HG02870 (cell line): ENCODE measurements around the gene PTPRN2.

ENCODE experiments used
- ATAC-seq: cut with Tn5 transposase; IDR thresholded peaks from one replicate; pipeline ENCODE4 v1.9.1; 2021; ENCODE audit warnings: mild to moderate bottlenecking, moderate library complexity; ENCODE audit not compliant: unreplicated experiment

The PTPRN2 gene

GRCh38 chr7:158581440-158582088 is 6.1 kb downstream of the PTPRN2 start:
- ATAC-seq: no peak

- ATAC-seq: no peak
Observed at GRCh38 chr7:158579662-158580646, 7.7 kb downstream of the PTPRN2 start.

GRCh38 chr7:158576050-158576762 is 11.4 kb downstream of the PTPRN2 start:
- no peak for ATAC-seq

GRCh38 chr7:158574308-158575036 is 13.2 kb downstream of the PTPRN2 start:
- ATAC-seq: no peak

- ATAC-seq: no peak
Observed at GRCh38 chr7:158573310-158573709, 14.3 kb downstream of the PTPRN2 start.

GRCh38 chr7:158572000-158572828 is 15.4 kb downstream of the PTPRN2 start:
- no peak for ATAC-seq

GRCh38 chr7:158570449-158571170 is 17.0 kb downstream of the PTPRN2 start:
- no peak for ATAC-seq

- no peak for ATAC-seq
Observed at GRCh38 chr7:158569858-158570323, 17.7 kb downstream of the PTPRN2 start.

GRCh38 chr7:158568974-158569857 is 18.4 kb downstream of the PTPRN2 start:
- ATAC-seq: no peak

GRCh38 chr7:158567153-158567603 is 20.4 kb downstream of the PTPRN2 start:
- no peak for ATAC-seq

- no peak for ATAC-seq
Observed at GRCh38 chr7:158564663-158565035, 23.0 kb downstream of the PTPRN2 start.

- ATAC-seq: no peak
Observed at GRCh38 chr7:158563911-158564662, 23.5 kb downstream of the PTPRN2 start.

- ATAC-seq: no peak
Observed at GRCh38 chr7:158563051-158563450, 24.6 kb downstream of the PTPRN2 start.

- no peak for ATAC-seq
Observed at GRCh38 chr7:158562517-158562916, 25.1 kb downstream of the PTPRN2 start.

GRCh38 chr7:158561659-158562058 is 26.0 kb downstream of the PTPRN2 start:
- no peak for ATAC-seq

GRCh38 chr7:158560386-158560785 is 27.2 kb downstream of the PTPRN2 start:
- ATAC-seq: no peak

GRCh38 chr7:158559356-158559755 is 28.3 kb downstream of the PTPRN2 start:
- no peak for ATAC-seq
